ENCODE data around the gene EFR3B. TPM values are rescaled to one million over a fixed set of nuclear protein-coding genes. Genes with fewer than 3 reads are reported as not detected.

The EFR3B gene
- polyA plus RNA-seq, 1 experiment = 0.11 TPM

- ChIA-PET POLR2A (no interaction called here), CTCF (interaction anchor here (1.3 kb wide), 1 partner anchor 8 kb away, joined by 4 read pairs; no protein-coding TSS in a partner anchor)
Observed at GRCh38 chr2:25072606-25073005, 30.7 kb downstream of the EFR3B start.

GRCh38 chr2:25073025-25073424 lies 31.1 kb downstream of the EFR3B start:
- TF ChIP-seq CTCF (IDR thresholded peaks at IDR 0.05; ENCODE audit: insufficient read depth, low read depth, low read length) = no peak

More at GRCh38 chr2:25072606-25073005, 30.7 kb downstream of the EFR3B start:
- Histone ChIP-seq H3K36me3 (ENCODE audit: control insufficient read depth, insufficient read depth, low read length) (no peaks in the 10 kb centered on the region), H3K27me3 (ENCODE audit: control insufficient read depth, insufficient read depth, low read length) (peaks cover 9% of the 10 kb centered on the region), H3K4me3 (ENCODE audit: low read depth, low read length) (no peak overlapping the region)
- no peak for TF ChIP-seq CTCF (IDR thresholded peaks at IDR 0.05; ENCODE audit: insufficient read depth, low read depth, low read length)
- no peak for DNase-seq (ENCODE audit: low read depth)

GRCh38 chr2:25073914-25074313 lies 32.0 kb downstream of the EFR3B start:
- DNase-seq (ENCODE audit: low read depth) = no peak
- CTCF ChIA-PET = interaction anchor here (0.6 kb wide), 1 partner anchor 14 kb away, joined by 3 read pairs; no protein-coding TSS in a partner anchor
- Histone ChIP-seq H3K27me3 (ENCODE audit: control insufficient read depth, insufficient read depth, low read length) (peaks cover 9% of the 10 kb centered on the region), H3K36me3 (ENCODE audit: control insufficient read depth, insufficient read depth, low read length) (no peaks in the 10 kb centered on the region), H3K4me3 (ENCODE audit: low read depth, low read length) (no peak overlapping the region)
- TF ChIP-seq CTCF (IDR thresholded peaks at IDR 0.05; ENCODE audit: insufficient read depth, low read depth, low read length) = no peak
- POLR2A ChIA-PET = no interaction called here

More at GRCh38 chr2:25073025-25073424, 31.1 kb downstream of the EFR3B start:
- no peak for DNase-seq (ENCODE audit: low read depth)
- no peaks in the 10 kb centered on the region for H3K36me3 ChIP-seq (ENCODE audit: control insufficient read depth, insufficient read depth, low read length)
- ChIA-PET POLR2A (no interaction called here), CTCF (interaction anchor here (1.3 kb wide), 1 partner anchor 9 kb away, joined by 4 read pairs; no protein-coding TSS in a partner anchor)
- peaks cover 9% of the 10 kb centered on the region for H3K27me3 ChIP-seq (ENCODE audit: control insufficient read depth, insufficient read depth, low read length)
- H3K4me3 ChIP-seq (ENCODE audit: low read depth, low read length) = no peak overlapping the region

GRCh38 chr2:25074826-25075225 lies 33.0 kb downstream of the EFR3B start:
- CTCF ChIA-PET = no interaction called here
- TF ChIP-seq CTCF (IDR thresholded peaks at IDR 0.05; ENCODE audit: insufficient read depth, low read depth, low read length) = no peak
- peaks cover 11% of the 10 kb centered on the region for H3K27me3 ChIP-seq (ENCODE audit: control insufficient read depth, insufficient read depth, low read length)
- H3K36me3 ChIP-seq (ENCODE audit: control insufficient read depth, insufficient read depth, low read length) = no peaks in the 10 kb centered on the region
- POLR2A ChIA-PET = no interaction called here
- H3K4me3 ChIP-seq (ENCODE audit: low read depth, low read length) = no peak overlapping the region
- no peak for DNase-seq (ENCODE audit: low read depth)

DNA sequence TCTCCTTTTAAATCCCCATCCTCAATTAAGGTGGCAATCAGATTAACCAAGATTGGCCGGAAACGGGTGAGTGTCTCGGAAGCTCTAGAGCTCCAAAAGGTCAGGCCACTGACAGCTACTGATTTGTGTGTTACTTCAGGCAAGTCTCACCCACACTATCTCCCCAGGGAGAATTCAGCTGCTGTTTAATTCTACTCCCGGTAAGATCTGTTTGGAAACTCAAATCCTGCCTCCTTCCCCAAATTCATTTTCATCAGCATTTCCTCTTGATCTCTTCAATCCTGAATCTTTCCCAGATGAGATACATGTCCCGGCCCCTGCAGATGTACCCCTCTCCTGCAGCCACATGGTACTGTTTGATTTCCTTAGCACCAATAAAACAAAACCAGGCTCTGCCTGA lies 34.9 kb downstream of the EFR3B start:
- POLR2A ChIA-PET = no interaction called here

More for the DNA sequence above, 34.9 kb downstream of the EFR3B start:
- Histone ChIP-seq H3K27me3 (ENCODE audit: control insufficient read depth, insufficient read depth, low read length) (peaks cover 14% of the 10 kb centered on the region), H3K4me3 (ENCODE audit: low read depth, low read length) (no peak overlapping the region), H3K36me3 (ENCODE audit: control insufficient read depth, insufficient read depth, low read length) (no peaks in the 10 kb centered on the region)
- no peak for DNase-seq (ENCODE audit: low read depth)
- TF ChIP-seq CTCF (IDR thresholded peaks at IDR 0.05; ENCODE audit: insufficient read depth, low read depth, low read length) = no peak
- CTCF ChIA-PET = no interaction called here

All from BJ (cell line).